ENCODE measurements around the gene OR4L1.
"Not testable (repeated sequence)": the region's sequence is repeated elsewhere in the genome, so short reads cannot be mapped to it uniquely, and the experiment has no call there.

Gene OR4L1

GRCh38 chr14:20048202-20048601 lies 11.6 kb upstream of the OR4L1 start:
- no peaks in the 10 kb centered on the region for H3K9me3 ChIP-seq (ENCODE audit: severe bottlenecking)
- DNase-seq: no peak
- H3K27me3 ChIP-seq (ENCODE audit: insufficient read depth, low read depth, severe bottlenecking): peaks cover 33% of the 10 kb centered on the region
- no peak for TF ChIP-seq CTCF (IDR thresholded peaks at IDR 0.05; ENCODE audit: low read depth, low read length)
- no peak overlapping the region for H3K4me3 ChIP-seq (ENCODE audit: low read depth, low read length)
- H3K27ac ChIP-seq: no peak overlapping the region
- no peaks in the 10 kb centered on the region for H3K36me3 ChIP-seq

- no peak for DNase-seq
- Histone ChIP-seq H3K27me3 (ENCODE audit: insufficient read depth, low read depth, severe bottlenecking) (peaks cover 22% of the 10 kb centered on the region), H3K9me3 (ENCODE audit: severe bottlenecking) (no peaks in the 10 kb centered on the region), H3K4me3 (ENCODE audit: low read depth, low read length) (no peak overlapping the region), H3K27ac (no peak overlapping the region), H3K36me3 (no peaks in the 10 kb centered on the region)
- TF ChIP-seq CTCF (IDR thresholded peaks at IDR 0.05; ENCODE audit: low read depth, low read length): no peak
These were observed 32.2 kb downstream of the OR4L1 start for GRCh38 chr14:20092050-20092449.

GRCh38 chr14:20093442-20093841 lies 33.6 kb downstream of the OR4L1 start:
- no peaks in the 10 kb centered on the region for H3K9me3 ChIP-seq (ENCODE audit: severe bottlenecking)
- peaks cover 23% of the 10 kb centered on the region for H3K27me3 ChIP-seq (ENCODE audit: insufficient read depth, low read depth, severe bottlenecking)
- no peak overlapping the region for H3K27ac ChIP-seq
- H3K4me3 ChIP-seq (ENCODE audit: low read depth, low read length): no peak overlapping the region
- no peak for DNase-seq
- no peak for TF ChIP-seq CTCF (IDR thresholded peaks at IDR 0.05; ENCODE audit: low read depth, low read length)
- no peaks in the 10 kb centered on the region for H3K36me3 ChIP-seq

GRCh38 chr14:20098926-20099770 lies 39.3 kb downstream of the OR4L1 start:
- peaks cover 21% of the 10 kb centered on the region for H3K27me3 ChIP-seq (ENCODE audit: insufficient read depth, low read depth, severe bottlenecking)
- H3K9me3 ChIP-seq (ENCODE audit: severe bottlenecking): not testable (repeated sequence)

GRCh38 chr14:20110438-20110837 lies 50.6 kb downstream of the OR4L1 start, which contains the start of gene OR4K17:
Gene OR4K17 (plus strand): TSS chr14:20110739. CDS start chr14:20117500, 6,761 bp downstream.
- H3K4me3 ChIP-seq (ENCODE audit: low read depth, low read length): no peak within 1 kb of the TSS
- TF ChIP-seq CTCF (IDR thresholded peaks at IDR 0.05; ENCODE audit: low read depth, low read length): no peak

More at GRCh38 chr14:20098926-20099770, 39.3 kb downstream of the OR4L1 start:
- not testable (repeated sequence) for H3K27ac ChIP-seq; DNase-seq; H3K36me3 ChIP-seq; H3K4me3 ChIP-seq (ENCODE audit: low read depth, low read length)

More at GRCh38 chr14:20110438-20110837, 50.6 kb downstream of the OR4L1 start, which contains the start of gene OR4K17:
- Histone ChIP-seq H3K36me3 (no peaks in the 10 kb centered on the region), H3K27ac (no peak within 1 kb of the TSS), H3K27me3 (ENCODE audit: insufficient read depth, low read depth, severe bottlenecking) (peaks cover 21% of the 10 kb centered on the region), H3K9me3 (ENCODE audit: severe bottlenecking) (no peaks in the 10 kb centered on the region)
- no peak for DNase-seq
